Islet precursor cell (in vitro differentiated cells): ENCODE measurements around the gene TSC22D4.
"Not testable (repeated sequence)": the region's sequence is repeated elsewhere in the genome, so short reads cannot be mapped to it uniquely, and the experiment has no call there.

Experiments used
- DNase-seq: peaks from one replicate; pipeline ENCODE4 v3.0.0-alpha.2; 2018

TSC22D4 gene

DNA sequence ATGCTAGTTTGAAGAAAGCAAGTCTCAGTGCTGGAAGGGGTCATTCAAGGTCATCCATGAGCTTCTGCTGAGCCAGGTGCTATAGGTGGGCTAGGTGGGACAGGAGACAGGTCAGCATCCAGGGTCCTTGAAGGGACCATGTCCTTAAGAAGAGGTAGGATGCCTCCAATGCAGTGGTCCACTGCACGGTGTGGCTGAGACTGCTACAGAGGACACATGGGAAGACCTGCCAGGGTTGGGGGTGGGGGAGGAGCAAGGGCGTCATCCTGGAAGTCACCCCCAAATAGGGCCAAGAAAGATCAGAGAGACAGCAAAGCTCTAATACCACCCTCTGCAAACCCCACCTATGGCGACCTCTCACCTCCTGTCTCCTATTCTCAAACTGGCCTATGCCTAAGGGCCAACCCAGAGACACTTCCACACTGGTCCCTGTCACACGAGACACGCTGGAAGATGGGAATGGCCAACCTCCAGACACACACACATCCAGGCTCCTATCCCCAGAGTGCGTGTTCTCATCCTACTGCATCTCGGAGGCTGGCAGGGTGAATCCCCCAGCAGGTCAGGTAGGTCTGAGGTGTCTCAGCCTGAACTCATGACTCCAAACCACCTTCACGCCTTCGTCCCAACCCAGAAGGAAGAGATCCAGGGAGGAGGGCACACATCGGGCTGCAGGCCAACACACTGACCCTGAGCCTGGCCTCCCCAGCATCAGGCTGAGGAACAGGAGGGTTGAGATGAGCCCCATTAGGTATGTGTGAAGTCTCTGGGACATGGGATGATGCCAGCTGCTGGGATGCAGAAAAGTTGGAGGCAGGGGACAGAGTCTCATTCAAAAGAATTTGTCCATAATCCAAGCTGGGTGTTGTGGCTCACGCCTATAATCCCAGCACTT is 37.1 kb downstream of the TSC22D4 start:
- DNase-seq, result no peak

- DNase-seq, result not testable (repeated sequence)
Measured at GRCh38 chr7:100439244-100439643, 39.8 kb downstream of the TSC22D4 start.

DNA sequence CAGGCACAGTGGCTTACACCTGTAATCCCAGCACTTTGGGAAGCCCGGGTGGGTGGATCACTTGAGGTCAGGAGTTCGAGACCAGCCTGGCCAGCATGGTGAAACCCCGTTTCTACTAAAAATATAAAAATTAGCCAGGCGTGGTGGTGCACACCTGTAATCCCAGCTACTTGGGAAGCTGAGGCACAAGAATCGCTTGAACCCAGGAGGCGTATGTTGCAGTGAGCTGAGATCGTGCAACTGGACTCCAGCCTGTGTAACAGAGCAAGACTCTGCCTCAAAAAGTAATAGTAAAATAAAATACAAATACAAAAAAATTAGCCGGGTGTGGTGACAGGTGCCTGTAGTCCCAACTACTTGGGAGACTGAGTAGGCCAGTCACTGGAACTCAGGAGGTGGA is 40.3 kb downstream of the TSC22D4 start:
- DNase-seq, result not testable (repeated sequence)

GRCh38 chr7:100438172-100438571 is 40.8 kb downstream of the TSC22D4 start:
- no peak for DNase-seq

DNA sequence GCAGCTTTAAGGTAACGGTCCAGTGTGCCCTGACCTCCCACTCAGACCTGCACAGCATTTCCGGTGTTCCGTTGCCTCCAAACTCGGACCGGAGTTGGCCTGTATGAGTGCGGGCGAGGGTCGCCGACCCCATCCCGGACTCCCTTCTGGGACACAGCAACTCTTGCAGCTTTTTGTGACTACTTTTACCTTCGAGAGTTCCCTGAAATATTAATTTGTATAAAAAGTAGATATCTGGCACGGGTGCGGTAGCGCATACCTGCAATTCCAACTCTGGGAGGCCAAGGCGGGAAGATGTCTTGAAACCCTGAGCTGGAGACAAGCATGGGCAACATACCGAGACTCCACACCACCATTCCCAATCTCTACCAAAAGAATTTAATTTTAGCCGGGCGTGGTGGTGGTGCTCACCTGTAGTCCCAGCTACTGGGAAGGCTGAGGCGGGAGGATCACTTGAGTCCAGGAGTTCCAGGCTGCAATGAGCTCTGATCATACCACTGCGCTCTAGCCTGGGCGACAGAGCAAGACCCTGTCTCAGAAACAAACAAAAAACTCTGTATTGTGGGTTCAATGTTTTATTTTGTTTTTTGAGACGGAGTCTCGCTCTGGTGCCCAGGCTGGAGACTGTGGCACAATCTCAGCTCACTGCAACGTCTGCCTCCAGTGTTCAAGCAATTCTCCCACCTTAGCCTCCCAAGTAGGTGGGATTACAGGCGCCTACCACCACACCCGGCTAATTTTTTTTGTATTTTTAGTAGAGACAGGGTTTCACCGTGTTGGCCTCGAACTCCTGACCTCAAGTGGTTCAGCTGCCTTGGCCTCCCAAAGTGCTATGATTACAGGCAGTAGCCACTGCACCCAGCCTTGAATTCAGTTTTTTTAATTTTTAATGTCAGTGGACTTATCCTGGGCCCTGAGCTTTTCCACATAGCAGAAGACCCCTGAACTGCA is 41.6 kb downstream of the TSC22D4 start:
- DNase-seq, result no peak

- peak; percentile 63 for DNase-seq
Measured at GRCh38 chr7:100435401-100436304, 43.4 kb downstream of the TSC22D4 start.

- no peak for DNase-seq
Measured at GRCh38 chr7:100434297-100435144, 44.5 kb downstream of the TSC22D4 start.

GRCh38 chr7:100433592-100434296 is 45.3 kb downstream of the TSC22D4 start:
- DNase-seq, result no peak

- no peak for DNase-seq
Measured at GRCh38 chr7:100433276-100433591, 45.8 kb downstream of the TSC22D4 start.

GRCh38 chr7:100432621-100433275 is 46.3 kb downstream of the TSC22D4 start:
- no peak for DNase-seq

DNA sequence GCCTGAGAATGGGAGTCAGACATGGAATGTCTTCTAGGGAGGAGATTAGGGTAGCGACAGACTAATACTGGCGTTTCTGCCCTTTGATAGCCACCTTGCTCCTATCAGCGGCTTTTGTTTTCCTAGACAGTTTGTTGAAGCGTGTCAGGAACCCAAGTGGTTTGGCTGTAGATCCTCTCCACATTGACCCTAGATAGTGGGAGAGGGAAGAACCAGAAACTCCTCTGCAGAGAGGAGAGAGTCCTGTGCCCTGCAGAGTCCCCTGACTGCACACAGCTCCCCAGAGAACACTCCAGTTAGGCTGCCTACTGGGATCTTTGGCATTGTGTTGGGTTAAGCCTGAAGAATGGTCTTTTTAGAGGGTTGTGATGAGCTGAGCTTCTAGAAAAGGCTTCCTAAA is 47.0 kb downstream of the TSC22D4 start:
- DNase-seq, result no peak

DNA sequence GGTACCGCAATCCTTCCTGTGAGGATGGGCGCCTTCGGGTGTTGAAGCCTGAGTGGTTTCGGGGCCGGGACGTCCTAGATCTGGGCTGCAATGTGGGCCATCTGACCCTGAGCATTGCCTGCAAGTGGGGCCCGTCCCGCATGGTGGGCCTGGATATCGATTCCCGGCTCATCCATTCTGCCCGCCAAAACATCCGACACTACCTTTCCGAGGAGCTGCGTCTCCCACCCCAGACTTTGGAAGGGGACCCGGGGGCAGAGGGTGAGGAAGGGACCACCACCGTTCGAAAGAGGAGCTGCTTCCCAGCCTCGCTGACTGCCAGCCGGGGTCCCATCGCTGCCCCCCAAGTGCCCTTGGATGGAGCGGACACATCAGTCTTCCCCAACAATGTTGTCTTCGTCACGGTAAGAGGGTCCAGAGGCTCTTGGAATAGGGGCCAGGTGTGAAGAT is 47.7 kb downstream of the TSC22D4 start:
- no peak for DNase-seq

DNA sequence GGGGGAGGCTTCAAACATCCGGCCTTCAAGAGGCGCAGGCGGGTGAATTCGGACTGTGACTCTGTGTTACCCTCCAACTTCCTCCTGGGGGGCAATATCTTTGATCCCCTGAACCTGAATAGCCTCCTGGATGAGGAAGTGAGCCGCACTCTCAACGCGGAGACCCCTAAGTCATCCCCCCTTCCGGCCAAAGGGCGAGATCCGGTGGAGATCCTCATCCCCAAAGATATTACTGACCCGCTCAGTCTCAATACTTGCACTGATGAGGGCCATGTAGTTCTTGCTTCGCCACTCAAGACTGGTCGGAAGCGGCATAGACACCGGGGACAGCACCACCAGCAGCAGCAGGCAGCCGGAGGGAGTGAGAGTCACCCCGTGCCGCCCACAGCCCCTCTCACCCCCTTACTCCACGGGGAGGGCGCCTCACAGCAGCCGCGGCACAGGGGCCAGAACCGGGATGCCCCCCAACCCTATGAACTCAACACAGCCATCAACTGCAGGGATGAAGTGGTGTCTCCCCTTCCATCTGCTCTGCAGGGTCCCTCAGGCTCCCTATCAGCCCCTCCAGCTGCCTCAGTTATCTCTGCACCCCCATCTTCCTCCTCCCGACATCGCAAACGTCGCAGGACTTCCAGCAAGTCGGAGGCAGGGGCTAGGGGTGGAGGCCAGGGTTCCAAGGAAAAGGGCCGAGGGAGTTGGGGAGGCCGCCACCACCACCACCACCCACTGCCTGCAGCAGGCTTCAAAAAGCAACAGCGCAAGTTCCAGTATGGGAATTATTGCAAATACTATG is 48.3 kb downstream of the TSC22D4 start:
- DNase-seq, result peak; percentile 61

- peak; percentile 98 for DNase-seq
Measured at GRCh38 chr7:100429637-100430492, 49.1 kb downstream of the TSC22D4 start, which contains the start of gene MEPCE. MEPCE (plus strand) TSS chr7:100429831; CDS start chr7:100430019, 188 bp downstream.

DNA sequence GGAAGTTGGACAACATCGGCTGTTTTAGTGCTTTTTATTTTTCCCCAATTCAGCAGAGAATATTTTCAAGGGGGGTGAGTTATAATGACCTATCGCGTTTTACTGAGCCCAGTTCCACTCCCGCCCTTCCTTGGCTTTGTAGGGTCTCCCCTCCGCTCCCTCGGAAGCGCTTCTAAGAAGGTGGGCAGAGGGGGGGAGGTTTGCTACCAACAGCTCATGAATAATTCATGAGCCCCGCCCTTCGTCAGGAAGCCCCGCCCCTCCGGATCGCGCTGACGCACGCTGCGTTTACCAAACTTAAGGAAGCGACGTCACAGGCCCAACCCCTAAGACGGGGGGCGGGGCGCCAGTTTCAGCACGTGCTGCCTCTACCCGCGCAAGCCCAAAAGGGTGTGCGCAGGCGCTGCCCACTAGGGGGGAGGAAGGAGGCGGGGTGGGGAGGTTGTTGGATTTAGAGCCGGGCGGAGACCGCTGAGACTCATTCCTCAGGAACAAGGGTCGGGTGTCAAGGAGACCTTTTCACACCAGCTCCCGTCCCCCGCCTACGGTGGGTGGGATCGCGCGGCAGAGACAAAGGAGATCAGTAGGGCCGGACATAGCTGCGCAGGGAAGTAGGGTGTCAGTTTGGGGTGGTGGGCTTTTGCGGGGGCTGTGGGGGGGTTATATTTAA is 49.9 kb downstream of the TSC22D4 start:
- peak; percentile 100 for DNase-seq

DNA sequence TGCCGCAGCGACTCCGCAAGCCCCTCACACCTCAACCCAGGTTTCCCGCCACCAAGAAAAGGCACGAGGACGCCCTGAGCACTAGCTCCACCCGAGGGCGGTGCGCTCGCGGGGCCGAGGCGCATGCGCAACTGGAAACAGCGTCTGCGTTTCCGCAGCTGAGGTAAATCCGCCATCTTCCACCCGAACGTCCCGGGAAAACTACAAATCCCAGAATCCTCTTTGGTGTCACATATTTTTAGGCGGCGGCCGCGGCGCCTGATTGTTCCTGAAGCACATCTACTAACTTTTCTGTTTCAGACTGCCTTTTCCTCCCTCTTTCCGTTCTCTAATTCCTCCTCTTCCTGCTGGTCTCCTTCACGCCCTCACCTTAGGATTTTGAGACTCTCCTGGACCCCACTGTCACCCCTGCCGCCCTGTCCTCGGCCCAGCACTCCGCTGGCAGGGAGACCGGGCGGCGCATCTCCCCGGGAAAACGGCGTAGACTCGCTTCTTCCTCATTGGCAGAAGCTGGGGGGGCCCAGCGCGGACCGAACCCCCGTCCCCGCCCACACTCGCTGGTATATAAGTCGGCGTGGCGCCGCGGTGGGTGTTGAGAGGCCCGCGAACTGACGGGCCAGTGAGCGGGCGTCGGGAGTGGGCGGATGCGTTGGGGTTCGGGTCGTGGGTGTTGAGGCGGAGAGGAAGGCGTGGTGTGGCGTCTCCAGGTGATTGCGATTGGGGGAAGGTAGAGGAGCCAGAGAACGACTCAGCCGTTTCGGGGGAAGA is 50.6 kb downstream of the TSC22D4 start, which contains the start of gene ZCWPW1:
Gene ZCWPW1, minus strand, starts transcription at position 505 of the 768 bp plus-strand sequence. CDS start 8,054 bp downstream, outside the sequence.
- DNase-seq, result peak; percentile 97

DNA sequence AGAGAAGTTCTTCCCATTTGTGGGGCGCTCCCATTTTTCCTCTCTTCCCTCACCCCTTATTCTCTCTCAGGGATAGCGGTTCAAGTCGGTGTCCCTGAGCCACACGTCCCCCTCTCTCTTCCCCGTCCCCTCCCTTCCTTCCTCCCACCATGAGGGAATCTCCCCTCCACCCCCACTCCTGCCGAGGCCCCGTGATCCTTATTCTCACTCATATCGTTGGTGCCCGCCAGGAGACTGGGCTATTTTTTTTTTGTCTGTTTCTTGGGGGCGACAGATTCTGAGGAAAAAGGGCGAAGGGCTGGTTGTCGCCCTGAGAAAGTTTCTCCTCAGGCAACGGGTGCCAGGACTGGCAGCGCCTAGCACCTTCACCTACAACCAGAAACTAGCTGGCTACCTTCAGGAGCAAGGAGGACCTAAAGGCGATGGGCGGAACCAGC is 51.2 kb downstream of the TSC22D4 start:
- DNase-seq, result no peak
